HepG2 (cell line): ENCODE results near the gene CIITA. TPM values are rescaled to one million over a fixed set of nuclear protein-coding genes. Genes with fewer than 3 reads are reported as not detected.

Experiments
- ATAC-seq: fragments of 200-7000 bp; cut with Tn5 transposase; 3 replicates; pipeline ENCODE4 v1.9.1; 2020; ENCODE audit warnings: mild to moderate bottlenecking, moderate library complexity
- Bru-seq: library from RNA; stranded (reverse); fragments of 400-500 nt; gene quantifications from one replicate; lab custom pipeline; 2021; lab: Mats Ljungman, UMichigan
- BruChase-seq, 2 experiments: library from RNA; stranded (reverse); fragments of 400-500 nt; gene quantifications; one replicate each; lab custom pipeline; 2021; lab: Mats Ljungman, UMichigan
- BruUV-seq: library from RNA; stranded (reverse); fragments of 400-500 nt; replicated peaks from 2 replicates; lab custom pipeline; 2021; lab: Mats Ljungman, UMichigan
- CTCF ChIA-PET: fragments of 300-600 bp; formaldehyde crosslinking; extraction: SDS; loops from one replicate; lab custom pipeline; 2021; ENCODE audit warnings: low total read pairs, inconsistent platforms, low intra/inter-chr PET ratio; lab: Yijun Ruan, JAX
- POLR2A ChIA-PET: fragments of 350-600 bp; sonication (Branson Sonifier 250); formaldehyde crosslinking; loops from one replicate; lab custom pipeline; 2020; ENCODE audit warnings: antibody characterized with exemption, inconsistent platforms; lab: Yijun Ruan, JAX
- DNase-seq: peaks from one replicate; pipeline ENCODE4 v3.0.0-alpha.2; 2015; ENCODE audit warnings: low spot score
- FAIRE-seq: peaks from 3 replicates; lab custom pipeline; 2011; peaks lifted over from hg19 to GRCh38; lab: Jason Lieb, UNC
- H2AFZ ChIP-seq: one replicate; pipeline ENCODE4 v1.6.1; 2011; ENCODE audit warnings: low read length, inconsistent platforms
- H3K27ac ChIP-seq: fragments of 300-600 bp; 3 replicates; pipeline ENCODE4 v1.8.0; 2011; ENCODE audit warnings: mixed run types, mild to moderate bottlenecking, mixed read lengths, low read length, inconsistent platforms; ENCODE audit not compliant: insufficient read depth; ENCODE audit errors: extremely low read length
- H3K27me3 ChIP-seq, 2 experiments: fragments of 200-600 bp in 1 of 2; 2 replicates in 1 of 2; 3 replicates in 1 of 2; pipeline versions ENCODE4 v1.6.0 to v1.8.0; 2011; ENCODE audit warnings: low read length in 2 of 2, mild to moderate bottlenecking in 2 of 2, moderate library complexity in 2 of 2, inconsistent platforms in 1 of 2; ENCODE audit not compliant: insufficient read depth in 2 of 2, control insufficient read depth in 1 of 2
- H3K36me3 ChIP-seq, 2 experiments: fragments of 200-600 bp in 1 of 2; replicated peaks in 1 of 2; 2 replicates in 1 of 2; 3 replicates in 1 of 2; pipeline versions ENCODE4 v1.5.1 to v1.8.0; 2011; ENCODE audit warnings: low read length in 2 of 2, inconsistent platforms in 1 of 2; ENCODE audit not compliant: insufficient read depth in 2 of 2, control insufficient read depth in 1 of 2
- H3K4me1 ChIP-seq: 2 replicates; pipeline ENCODE4 v1.5.1; 2012; ENCODE audit warnings: low read length, inconsistent platforms; ENCODE audit not compliant: insufficient read depth
- H3K4me2 ChIP-seq: 2 replicates; pipeline ENCODE4 v1.6.0; 2011; ENCODE audit warnings: low read depth, low read length, inconsistent platforms
- H3K4me3 ChIP-seq, 3 experiments: fragments of 200-600 bp in 1 of 3; sonication (generic), shearing (Covaris generic) in 1 of 3; replicated peaks in 1 of 3; 2 replicates each; pipeline ENCODE4 v1.5.1; 2011 to 2016; ENCODE audit warnings: low read length in 3 of 3, inconsistent platforms in 2 of 3, low read depth in 2 of 3, mild to moderate bottlenecking in 2 of 3, control low read depth in 1 of 3, mixed read lengths in 1 of 3; ENCODE audit not compliant: insufficient read depth in 1 of 3
- H3K79me2 ChIP-seq: one replicate; pipeline ENCODE4 v1.6.1; 2011; ENCODE audit warnings: low read length, inconsistent platforms; ENCODE audit not compliant: insufficient read depth
- H3K9ac ChIP-seq: 2 replicates; pipeline ENCODE4 v1.6.0; 2011; ENCODE audit warnings: mild to moderate bottlenecking, low read depth, low read length, inconsistent platforms; ENCODE audit not compliant: insufficient read depth
- H3K9me3 ChIP-seq: 2 replicates; pipeline ENCODE4 v1.5.1; 2012; ENCODE audit warnings: mild to moderate bottlenecking, low read length
- H4K20me1 ChIP-seq: 2 replicates; pipeline ENCODE4 v1.6.0; 2011; ENCODE audit warnings: inconsistent platforms, mild to moderate bottlenecking, low read length, moderate library complexity; ENCODE audit not compliant: insufficient read depth
- CC2D1A ChIP-seq: sonication (generic); formaldehyde crosslinking; IDR thresholded peaks from 2 replicates; pipeline ENCODE4 v1.8.1; 2023; ENCODE audit warnings: mild to moderate bottlenecking, missing genetic modification reagents
- MZF1 ChIP-seq: sonication (generic); formaldehyde crosslinking; IDR thresholded peaks from 2 replicates; pipeline ENCODE4 v1.8.1; 2023; ENCODE audit warnings: mild to moderate bottlenecking, missing genetic modification reagents, borderline replicate concordance
- POLR2A ChIP-seq, 2 experiments: IDR thresholded peaks; 2 replicates each; pipeline ENCODE4 v1.6.1; 2011; ENCODE audit warnings: low read depth in 2 of 2, low read length in 2 of 2, mild to moderate bottlenecking in 1 of 2, moderate library complexity in 1 of 2; ENCODE audit not compliant: insufficient read depth in 1 of 2
- REL ChIP-seq: sonication (generic); formaldehyde crosslinking; conservative IDR thresholded peaks from 2 replicates; pipeline ENCODE4 v1.8.0; 2022; ENCODE audit warnings: mild to moderate bottlenecking, missing genetic modification reagents, moderate library complexity
- WGBS: methylation state at CpG from one replicate; pipeline ENCODE4 v1.1.6; 2017; ENCODE audit warnings: low lambda C conversion rate; 5-methylcytosine and 5-hydroxymethylcytosine counted together
- in situ Hi-C: cut with HindIII; loops from 2 replicates; pipeline ENCODE4 v1.10.0; 2017; ENCODE audit warnings: low pct_unique_long_range_greater_than_20kb; ENCODE audit not compliant: extremely low pct_ligation_motif_present
- intact Hi-C: fragments of 100-400 bp; cut with micrococcal nuclease; formaldehyde crosslinking; loops from one replicate; pipeline ENCODE4 v1.10.0; 2022; ENCODE audit not compliant: unreplicated experiment
- long read RNA-seq, 2 experiments: library from RNA in 1 of 2; library from polyadenylated mRNA in 1 of 2; stranded (forward) in 1 of 2; unstranded in 1 of 2; transcript quantifications; one replicate each; pipeline ENCODE4 v2.0.0, GENCODE V29; 2019 to 2022
- polyA minus RNA-seq, 3 experiments: library from RNA; depleted of rRNA, polyadenylated mRNA; stranded (reverse); fragments of >200 nt; gene quantifications; 2 replicates each; pipeline ENCODE4 v1.2.3, GENCODE V29; 2011; ENCODE audit warnings: low replicate concordance in 1 of 3
- polyA plus RNA-seq, 8 experiments: library from polyadenylated mRNA; depleted of rRNA in 3 of 8; stranded (reverse) in 7 of 8; unstranded in 1 of 8; fragments of >200 nt; fragmentation: Illumina TruSeq in 4 of 8; extraction: Trizol in 4 of 8; gene quantifications; 2 replicates each; pipeline versions ENCODE4 v1.2.1 to v1.2.3, GENCODE V29; 2011 to 2016; ENCODE audit warnings: low read depth in 4 of 8, missing spikeins in 1 of 8, mixed read lengths in 1 of 8; ENCODE audit not compliant: insufficient read depth in 1 of 8
- total RNA-seq, 5 experiments: library from RNA; depleted of rRNA; stranded (reverse); fragments of >200 nt; fragmentation: Illumina TruSeq; extraction: Trizol; gene quantifications; 2 replicates each; pipeline ENCODE4 v1.2.3, GENCODE V29; 2016; ENCODE audit warnings: low read depth in 1 of 5

CIITA gene
- total RNA-seq (2016; rRNA removed; fragmentation: Illumina TruSeq; extraction: Trizol) (0.09 and 0.11 TPM in 2 replicates), polyA plus RNA-seq (2011; rRNA removed) (0.05 and 0.08 TPM in 2 replicates), polyA minus RNA-seq (2011; rRNA and poly(A)+ RNA removed; ENCODE audit: low replicate concordance) (0.06 and 1.5 TPM in 2 replicates), Bru-seq, nascent RNA (percentile 16 among the genes with signal in this experiment), BruChase-seq, experiment 1, labeled RNA remaining after a 6-hour chase (percentile 9 among the genes with signal in this experiment), BruChase-seq, experiment 2, labeled RNA remaining after a 2-hour chase (percentile 13 among the genes with signal in this experiment)
- 0.09 TPM in 1 of 2 replicates, not detected in the other for total RNA-seq (2016; cell fraction: cytosol; rRNA removed; fragmentation: Illumina TruSeq; extraction: Trizol; ENCODE audit: low read depth)
- total RNA-seq (2016; cell fraction: insoluble cytoplasmic fraction; rRNA removed; fragmentation: Illumina TruSeq; extraction: Trizol) = 0.10 and 0.13 TPM in 2 replicates
- total RNA-seq (2016; cell fraction: membrane; rRNA removed; fragmentation: Illumina TruSeq; extraction: Trizol) = 0.09 and 0.21 TPM in 2 replicates
- 0.19 TPM in 1 of 2 replicates, not detected in the other for total RNA-seq (2016; cell fraction: nucleus; rRNA removed; fragmentation: Illumina TruSeq; extraction: Trizol)
- polyA plus RNA-seq (2011; cell fraction: cytosol; rRNA removed) = 0.10 and 0.11 TPM in 2 replicates
- 0.28 and 0.47 TPM in 2 replicates for polyA plus RNA-seq (2011; cell fraction: nucleus; rRNA removed)
- 0.36 and 0.56 TPM in 2 replicates for polyA plus RNA-seq (2012)
- 0.11 and 0.14 TPM in 2 replicates for polyA plus RNA-seq (2016; cell fraction: cytosol; fragmentation: Illumina TruSeq; extraction: Trizol; ENCODE audit: low read depth)
- polyA plus RNA-seq (2016; cell fraction: insoluble cytoplasmic fraction; fragmentation: Illumina TruSeq; extraction: Trizol; ENCODE audit: low read depth) = 0.13 TPM in 1 of 2 replicates, not detected in the other
- 0.24 TPM in 1 of 2 replicates, not detected in the other for polyA plus RNA-seq (2016; cell fraction: membrane; fragmentation: Illumina TruSeq; extraction: Trizol; ENCODE audit: low read depth)
- 0.15 TPM in 1 of 2 replicates, not detected in the other for polyA plus RNA-seq (2016; cell fraction: nucleus; fragmentation: Illumina TruSeq; extraction: Trizol; ENCODE audit: insufficient read depth, low read depth)
- 0.26 TPM in 1 of 2 replicates, not detected in the other for polyA minus RNA-seq (2011; cell fraction: cytosol; rRNA and poly(A)+ RNA removed)
- 0.12 and 0.26 TPM in 2 replicates for polyA minus RNA-seq (2011; cell fraction: nucleus; rRNA and poly(A)+ RNA removed)
- long read RNA-seq, experiment 1, partial matches to known transcripts = 0 of 1 reads
- long read RNA-seq, experiment 1, other reads (novel, unspliced or antisense) = 1 of 1 reads
- long read RNA-seq, experiment 2, partial matches to known transcripts = 0 of 1 reads
- long read RNA-seq, experiment 2, other reads (novel, unspliced or antisense) = 1 of 1 reads

GRCh38 chr16:10876799-10877341 is at the start of gene CIITA:
TSS of gene CIITA (plus strand) at chr16:10877202. CDS start at chr16:10877331, 129 bp downstream.
- peaks cover 8 to 60% of the 10 kb centered on the region in 2 experiments; a peak in 4 of 5 replicates for H3K27me3 ChIP-seq
- H2AFZ ChIP-seq = no peak within 1 kb of the TSS
- POLR2A ChIA-PET = no interaction called here
- H3K79me2 ChIP-seq = no peaks in the 10 kb centered on the region
- DNase-seq (no peak), ATAC-seq (no peak), FAIRE-seq (no peak)
- CTCF ChIA-PET = no interaction called here
- 37% methylated on average over 9 of the region's 9 CpGs for WGBS
- no peak within 1 kb of the TSS for H3K9ac ChIP-seq
- intact Hi-C loops = no loop called here
- no peaks in the 10 kb centered on the region for H4K20me1 ChIP-seq
- H3K36me3 ChIP-seq = no peaks in the 10 kb centered on the region
- TF ChIP-seq CC2D1A (CRISPR knock-in tag) (no peak), MZF1 (no peak), REL (no peak), POLR2A (IDR thresholded peaks at IDR 0.05; ENCODE audit: insufficient read depth in 1 of 2, low read depth in 2 of 2, low read length in 2 of 2) (no peak)
- H3K27ac ChIP-seq = no peak within 1 kb of the TSS
- peaks cover under 1% of the 10 kb centered on the region for H3K4me1 ChIP-seq
- in situ Hi-C loops = no loop called here
- BruUV-seq = no TSS peak
- H3K4me2 ChIP-seq = no peak within 1 kb of the TSS
- H3K4me3 ChIP-seq = no peak within 1 kb of the TSS
- no peaks in the 10 kb centered on the region for H3K9me3 ChIP-seq
